Fibroblast of skin of back (primary cell): ENCODE measurements around the gene COL10A1. TPM values are rescaled to one million over a fixed set of nuclear protein-coding genes. Genes with fewer than 3 reads are reported as not detected.

Experiments used
- DNase-seq: peaks from one replicate; pipeline ENCODE4 v3.0.0-alpha.2; 2013
- polyA plus RNA-seq, 2 experiments: library from polyadenylated mRNA; unstranded; fragments of 120-200 nt; gene quantifications; one replicate each; pipeline ENCODE4 v1.2.1, GENCODE V29; 2013; ENCODE audit not compliant: insufficient read length in 2 of 2

COL10A1 gene
- polyA plus RNA-seq (2013, experiment 1 of 2; ENCODE audit: insufficient read length): not detected
- 0.06 TPM for polyA plus RNA-seq (2013, experiment 2 of 2; ENCODE audit: insufficient read length)

GRCh38 chr6:116126032-116126431 lies at the start of gene COL10A1:
Gene COL10A1, minus strand, starts transcription at chr6:116126132. Its CDS starts 640 bp downstream, at chr6:116125492.
- DNase-seq: no peak

- no peak for DNase-seq
These were observed 49.4 kb upstream of the COL10A1 start for GRCh38 chr6:116175344-116175743.

- DNase-seq: no peak
These were observed 48.0 kb upstream of the COL10A1 start for GRCh38 chr6:116173928-116174327.

GRCh38 chr6:116170358-116171057 lies 44.6 kb upstream of the COL10A1 start:
- DNase-seq: no peak

- DNase-seq: no peak
These were observed 43.9 kb upstream of the COL10A1 start for GRCh38 chr6:116169880-116170279.

GRCh38 chr6:116168148-116168547 lies 42.2 kb upstream of the COL10A1 start:
- DNase-seq: no peak

GRCh38 chr6:116166369-116166768 lies 40.4 kb upstream of the COL10A1 start:
- DNase-seq: no peak

- DNase-seq: no peak
These were observed 39.7 kb upstream of the COL10A1 start for GRCh38 chr6:116165596-116165995.

- DNase-seq: peak; percentile 74
These were observed 34.0 kb upstream of the COL10A1 start for GRCh38 chr6:116159782-116160524.

- peak; percentile 8 for DNase-seq
These were observed 32.7 kb upstream of the COL10A1 start for GRCh38 chr6:116158641-116159040.

GRCh38 chr6:116157391-116157790 lies 31.5 kb upstream of the COL10A1 start:
- DNase-seq: no peak

GRCh38 chr6:116156405-116157326 lies 30.7 kb upstream of the COL10A1 start:
- DNase-seq: no peak

GRCh38 chr6:116154887-116155286 lies 29.0 kb upstream of the COL10A1 start:
- DNase-seq: no peak

- DNase-seq: no peak
These were observed 26.7 kb upstream of the COL10A1 start for GRCh38 chr6:116152620-116153019.

GRCh38 chr6:116145803-116146675 lies 20.1 kb upstream of the COL10A1 start:
- DNase-seq: no peak

- DNase-seq: peak; percentile 85
These were observed 18.7 kb upstream of the COL10A1 start for GRCh38 chr6:116144605-116145004.

GRCh38 chr6:116139917-116140316 lies 14.0 kb upstream of the COL10A1 start:
- DNase-seq: no peak

GRCh38 chr6:116136933-116137340 lies 11.0 kb upstream of the COL10A1 start:
- DNase-seq: no peak

- DNase-seq: no peak
These were observed 10.4 kb upstream of the COL10A1 start for GRCh38 chr6:116136373-116136772.

GRCh38 chr6:116133453-116133852 lies 7.5 kb upstream of the COL10A1 start:
- no peak for DNase-seq

GRCh38 chr6:116127771-116128493 lies 2.0 kb upstream of the COL10A1 start:
- peak; percentile 45 for DNase-seq
